SH-SY5Y (cell line): ENCODE results near the gene LRRC8B.

Source experiments
- GATA2 ChIP-seq: IDR thresholded peaks from 2 replicates; pipeline ENCODE4 v1.6.1; 2011; ENCODE audit warnings: mild to moderate bottlenecking, low read depth, low read length
- GATA3 ChIP-seq: IDR thresholded peaks from 2 replicates; pipeline ENCODE4 v1.6.1; 2011; ENCODE audit warnings: low read depth, mild to moderate bottlenecking, low read length, moderate library complexity

DNA sequence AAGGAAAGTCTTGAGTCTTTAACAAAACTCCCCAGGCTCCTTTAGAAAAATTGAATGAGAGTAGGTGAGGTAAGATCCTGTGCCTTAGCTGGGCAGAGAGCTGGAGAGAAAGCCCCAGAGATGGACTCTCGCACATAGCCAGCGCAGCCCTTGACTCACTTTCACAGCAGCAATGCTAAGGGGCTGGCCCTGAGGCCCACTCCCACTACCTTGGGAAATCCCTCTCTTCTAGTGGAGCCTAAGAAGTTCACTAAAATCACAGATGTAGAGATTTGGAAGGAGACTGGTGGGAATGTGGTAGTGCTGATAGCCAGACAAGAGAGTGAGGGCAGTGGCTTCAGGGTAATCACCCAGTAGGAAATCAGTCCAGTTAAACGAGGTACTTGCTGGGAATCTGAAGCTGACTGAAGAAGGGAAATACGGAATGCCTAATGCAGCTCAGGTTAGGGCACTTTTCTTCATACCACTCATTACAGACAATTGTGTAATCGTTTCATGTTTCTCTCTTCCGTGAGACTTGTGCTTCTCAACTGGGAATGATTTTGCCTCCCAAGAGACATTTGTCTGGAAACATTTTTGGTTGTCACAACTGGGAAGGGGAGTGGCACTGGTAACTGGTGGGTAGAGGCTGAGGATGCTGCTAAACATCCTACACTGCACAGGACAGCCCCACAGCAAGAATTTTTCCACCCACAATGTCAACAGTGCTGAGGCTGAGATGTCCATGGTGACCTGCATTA is 65.9 kb downstream of the LRRC8B start:
- TF ChIP-seq GATA2 (no peak), GATA3 (no peak)
